Right ventricle myocardium inferior (tissue), 1 donor: Measurements from ENCODE around the gene MYRIP. TPM values are rescaled to one million over a fixed set of nuclear protein-coding genes. Genes with fewer than 3 reads are reported as not detected.

ENCODE experiments used
- ATAC-seq: fragments of 200-7000 bp; cut with Tn5 transposase; one replicate; pipeline ENCODE4 v1.9.1; 2020; ENCODE audit warnings: mild to moderate bottlenecking, moderate library complexity
- DNase-seq: peaks from one replicate; pipeline ENCODE4 v3.0.0; 2021; ENCODE audit errors: missing footprints
- intact Hi-C: fragments of 100-400 bp; cut with DNase I; formaldehyde crosslinking; loops from one replicate; pipeline ENCODE4 v1.11.0; 2022
- total RNA-seq: library from RNA; stranded (reverse); fragmentation: NEBNext Ultra II Directional; extraction: Animal tissue kit (Norgen Biotek cat#: 25700); gene quantifications from one replicate; pipeline ENCODE4 v1.2.1, GENCODE V29; 2021
- donor health status: DM: no; HTN: yes; CAD: no; lungs with severe emphysema.

MYRIP gene
- total RNA-seq, 1 donor from 2014 or later: 2.1 TPM

DNA sequence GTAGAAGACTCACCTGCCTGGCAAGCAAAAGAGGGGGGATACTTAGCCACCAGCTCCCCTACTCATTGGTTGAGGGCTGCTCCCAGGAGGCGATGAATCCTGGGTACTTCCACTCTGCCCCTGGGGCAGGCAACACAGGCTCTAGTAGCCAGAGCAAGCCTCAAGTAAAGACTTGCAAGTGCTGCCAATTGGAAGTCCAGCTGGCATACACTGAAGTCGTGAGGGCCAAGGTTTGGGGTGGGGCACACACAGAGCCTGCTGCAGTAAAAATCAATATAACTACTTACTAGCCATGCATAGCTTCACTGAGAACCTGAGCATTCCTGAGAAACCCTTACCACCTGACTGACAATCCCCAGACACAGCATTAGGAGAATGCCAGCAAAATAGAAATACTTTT lies 377.1 kb downstream of the MYRIP start:
- ATAC-seq (no peak), DNase-seq (no peak)
- intact Hi-C loops: no loop called here

DNA sequence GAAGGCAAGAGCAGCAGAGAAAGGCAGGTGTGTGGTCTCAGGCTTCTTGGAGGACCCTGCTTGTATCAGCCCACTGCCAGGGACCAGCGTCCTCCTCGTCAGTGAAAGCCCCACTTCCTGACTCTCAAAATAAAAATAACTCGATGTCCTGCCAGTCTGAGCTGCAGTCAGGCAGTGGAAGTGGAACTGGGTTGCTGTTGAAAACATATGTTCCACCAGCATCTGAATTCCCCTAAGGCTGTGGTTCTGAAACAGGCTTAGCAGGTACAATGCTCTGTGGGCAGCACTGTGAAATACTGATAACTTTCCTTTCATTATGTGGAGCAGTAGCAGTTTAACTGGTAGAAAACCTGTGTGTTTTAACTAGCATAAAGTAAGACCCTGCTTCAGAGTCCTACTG lies 378.5 kb downstream of the MYRIP start:
- no peak for ATAC-seq
- intact Hi-C loops: no loop called here

DNA sequence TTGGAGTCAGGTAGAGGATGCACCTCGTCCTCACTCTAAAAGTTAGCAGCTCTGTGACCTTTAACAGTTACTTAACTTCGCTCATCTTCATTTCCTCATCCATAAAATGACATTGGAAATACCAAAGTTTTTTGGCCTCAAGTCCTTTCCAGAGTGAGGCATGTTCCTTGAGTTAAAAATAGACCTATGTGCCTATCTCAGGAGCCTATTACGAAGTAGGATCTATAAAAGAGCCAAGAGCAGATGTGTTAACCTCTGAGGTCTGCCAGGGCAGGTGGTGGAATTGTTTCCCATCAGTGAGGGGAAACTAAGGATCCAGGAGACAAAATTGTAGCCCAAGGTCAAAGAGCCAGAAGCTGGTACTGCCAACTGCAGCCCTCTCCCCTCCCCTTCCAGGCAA lies 379.7 kb downstream of the MYRIP start:
- ATAC-seq (no peak), DNase-seq (no peak)
- intact Hi-C loops: no loop called here

More for the DNA sequence above, 378.5 kb downstream of the MYRIP start:
- DNase-seq: no peak

DNA sequence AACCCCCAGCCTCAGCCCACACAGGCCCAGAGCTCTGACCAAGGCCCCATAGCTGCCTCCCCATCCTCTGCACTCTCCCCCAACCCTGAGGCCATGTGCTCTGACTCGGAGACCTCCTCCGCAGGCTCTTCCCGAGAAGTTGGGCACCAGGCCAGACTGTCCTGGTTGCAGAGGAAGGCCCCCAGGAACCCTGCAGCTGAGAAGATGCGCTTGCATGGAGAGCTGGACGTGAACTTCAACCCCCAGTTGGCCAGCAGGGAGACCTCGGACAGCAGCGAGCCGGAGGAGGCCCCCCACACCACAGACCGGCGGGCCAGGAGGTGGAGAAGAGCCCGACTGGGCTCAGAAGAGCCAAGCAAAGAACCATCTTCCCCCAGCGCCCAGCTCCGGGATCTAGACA lies 380.6 kb downstream of the MYRIP start:
- ATAC-seq: no peak
- intact Hi-C loops: no loop called here
- DNase-seq: peak; percentile 61

DNA sequence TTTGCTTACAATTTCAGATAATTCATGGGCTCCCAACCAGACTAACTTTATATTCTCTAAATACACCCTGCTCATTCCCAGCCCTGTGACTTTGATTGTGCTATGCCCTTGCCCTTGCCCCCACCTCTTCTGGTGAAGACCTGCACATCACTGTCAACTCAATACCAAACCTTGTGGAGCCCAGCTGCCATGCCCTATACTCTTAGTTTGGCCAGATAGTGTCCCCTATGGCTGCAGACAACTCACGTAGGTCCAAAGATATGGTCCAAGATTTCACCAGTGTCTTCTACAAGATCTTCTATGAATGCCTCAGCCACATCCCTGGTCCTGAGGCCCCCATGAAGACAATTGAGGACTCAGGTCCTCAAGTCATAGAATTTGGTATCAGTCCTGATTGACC lies 381.8 kb downstream of the MYRIP start:
- intact Hi-C loops: no loop called here
- no peak for ATAC-seq
- DNase-seq: peak; percentile 4

DNA sequence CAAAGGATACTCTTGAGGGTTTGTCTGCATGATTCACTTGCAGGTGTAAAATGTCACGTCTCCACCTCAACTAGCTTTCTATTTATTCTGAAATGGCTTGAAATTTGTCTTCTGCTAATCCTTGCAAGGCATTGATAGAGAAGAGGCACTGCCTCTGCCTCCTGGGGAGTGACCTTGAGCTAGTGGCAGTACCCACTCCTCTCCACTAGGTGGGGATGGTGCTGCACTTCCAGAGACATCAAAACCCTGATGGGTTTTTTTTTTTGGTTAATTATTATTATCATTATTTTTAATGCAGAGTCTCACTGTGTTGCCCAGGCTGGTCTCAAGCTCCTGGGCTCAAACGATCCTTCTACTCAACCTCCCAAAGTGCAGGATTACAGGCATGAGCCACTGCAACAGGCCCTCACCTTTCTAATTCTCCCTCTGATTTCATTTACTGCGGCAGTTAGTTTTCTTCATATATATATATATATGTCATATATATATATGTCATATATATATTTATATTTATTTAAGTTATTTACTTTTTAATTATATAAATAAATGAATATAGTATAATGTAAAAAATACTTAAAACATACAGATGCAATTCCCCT lies 382.5 kb downstream of the MYRIP start:
- peak; percentile 58 for ATAC-seq
- DNase-seq: peak; percentile 60

DNA sequence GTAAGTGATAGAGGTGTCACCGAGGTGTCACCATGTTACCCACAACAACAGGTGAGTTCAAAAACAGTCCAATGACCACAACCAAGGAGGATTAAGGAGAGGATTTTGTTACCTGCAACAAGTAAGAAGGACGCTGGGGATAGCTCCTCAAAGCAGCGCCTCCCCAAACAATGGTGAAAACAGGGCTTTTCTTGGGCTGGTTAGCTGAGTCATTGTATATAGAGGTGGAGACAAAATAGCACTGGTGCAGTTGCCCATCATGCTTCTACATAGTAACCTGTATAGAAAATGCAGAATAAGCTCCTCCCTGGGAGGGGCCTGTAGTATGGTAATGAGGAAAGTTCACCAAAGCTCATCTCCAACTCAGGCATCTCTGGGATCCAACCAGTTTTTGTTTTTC lies 383.2 kb downstream of the MYRIP start:
- ATAC-seq (no peak), DNase-seq (no peak)
- intact Hi-C loops: loop anchor here (1.0 kb wide), 1 partner anchor 125 kb away; no protein-coding TSS in a partner anchor

More for the DNA sequence above, 382.5 kb downstream of the MYRIP start:
- intact Hi-C loops: loop anchor here (1.0 kb wide), 1 partner anchor 125 kb away; no protein-coding TSS in a partner anchor

DNA sequence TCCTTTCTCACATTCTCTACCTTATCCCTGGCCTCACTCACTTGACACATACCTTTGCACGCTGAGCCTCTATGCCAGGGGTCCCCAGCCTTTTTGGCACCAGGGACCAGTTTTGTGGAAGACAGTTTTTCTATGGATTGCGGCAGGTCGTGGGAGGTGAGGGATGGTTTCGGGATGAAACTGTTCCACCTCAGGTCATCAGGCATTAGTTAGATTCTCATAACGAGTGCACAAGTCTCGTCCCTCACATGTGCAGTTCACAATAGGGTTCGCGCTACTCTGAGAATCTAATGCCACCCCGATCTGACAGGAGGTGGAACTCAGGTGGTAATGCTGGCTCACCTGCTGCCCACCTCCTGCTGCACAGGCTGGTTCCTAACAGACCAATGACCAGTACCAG lies 387.6 kb downstream of the MYRIP start:
- intact Hi-C loops: no loop called here
- no peak for ATAC-seq

DNA sequence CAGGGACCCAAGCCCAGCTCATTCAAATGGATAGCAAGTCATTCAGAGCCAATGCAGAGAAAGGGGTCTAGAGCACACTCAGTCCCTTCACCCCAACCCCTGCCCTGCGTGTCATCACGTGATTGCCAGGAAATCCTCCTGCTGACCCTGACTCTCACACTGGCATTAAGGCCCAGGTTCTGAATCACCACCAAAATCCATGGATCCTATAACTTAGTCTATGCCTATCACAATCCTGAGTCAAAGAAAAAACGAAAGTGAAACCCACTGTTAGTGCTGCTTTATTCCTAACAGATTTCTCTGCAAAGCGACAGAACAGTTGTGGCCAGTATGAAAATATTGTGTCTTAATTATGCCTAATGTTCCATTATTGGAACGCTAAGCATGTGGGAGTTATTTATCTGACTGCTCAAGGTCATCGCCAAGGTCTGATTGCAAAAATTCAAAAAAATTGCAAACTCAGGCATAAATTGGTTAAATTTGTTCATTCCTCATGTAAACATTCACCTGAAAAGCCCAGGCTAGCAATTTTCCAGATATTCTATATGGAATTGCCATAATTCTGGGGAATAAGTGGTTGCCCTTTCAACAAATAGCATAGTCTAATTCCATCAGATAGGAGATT lies 391.4 kb downstream of the MYRIP start:
- intact Hi-C loops: no loop called here
- ATAC-seq (no peak), DNase-seq (no peak)

More for the DNA sequence above, 387.6 kb downstream of the MYRIP start:
- DNase-seq: peak; percentile 26

DNA sequence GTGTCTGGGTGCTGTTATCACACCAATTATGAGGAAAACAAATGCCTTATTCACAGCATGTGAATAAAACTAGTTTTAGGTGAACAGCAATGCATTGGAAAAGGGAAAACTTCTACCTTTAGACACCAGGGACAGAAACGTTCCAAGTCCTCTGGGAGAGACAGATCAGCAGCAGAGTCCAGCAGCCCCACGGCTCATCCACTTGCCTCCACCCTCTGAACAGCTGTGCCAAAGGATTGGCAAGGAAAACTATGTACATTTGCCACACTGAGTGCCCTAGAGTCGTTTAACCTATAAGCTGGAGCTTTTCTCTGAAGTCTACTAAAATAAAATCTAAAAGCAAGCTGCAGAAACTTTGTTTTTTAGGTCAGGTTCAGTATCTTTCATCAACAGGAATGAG lies 392.4 kb downstream of the MYRIP start:
- DNase-seq (no peak), ATAC-seq (no peak)
- intact Hi-C loops: no loop called here

DNA sequence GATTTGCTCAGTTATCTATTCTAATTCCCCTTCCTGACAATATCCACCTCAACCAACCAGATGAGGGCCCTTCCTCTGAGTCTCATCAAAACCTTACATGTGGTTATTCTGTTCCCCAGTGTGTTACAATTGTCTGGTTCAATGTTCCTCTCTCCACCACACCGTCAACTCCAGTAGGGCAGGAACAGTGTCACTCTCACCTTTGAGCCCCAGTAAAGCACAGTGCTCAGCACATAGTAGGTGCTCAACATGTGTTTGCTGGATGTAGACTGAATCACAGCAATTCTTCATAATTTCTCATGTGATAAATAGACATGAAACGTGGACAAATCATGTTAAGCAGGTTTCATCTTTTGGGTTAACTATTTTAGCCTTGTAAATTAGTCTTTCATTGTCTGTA lies 397.1 kb downstream of the MYRIP start:
- ATAC-seq: no peak
- intact Hi-C loops: no loop called here
- no peak for DNase-seq

DNA sequence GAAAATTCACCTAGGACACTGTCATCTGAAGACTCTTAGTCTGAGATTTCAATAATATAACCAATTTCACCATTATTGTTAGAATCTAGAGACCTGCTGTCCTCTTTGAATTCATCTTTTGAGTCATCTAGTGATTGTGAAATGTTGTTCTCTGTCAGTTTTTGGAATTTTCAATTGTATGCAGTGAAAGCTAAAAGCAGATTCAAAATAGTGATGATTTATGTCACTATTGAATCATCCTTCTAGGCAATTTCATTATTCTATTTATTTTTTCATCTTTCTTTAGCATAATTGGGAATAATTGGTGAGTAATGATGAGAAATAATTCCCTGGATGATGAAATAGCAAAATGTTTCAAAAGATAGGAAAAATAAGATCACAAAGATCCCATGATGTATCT lies 398.4 kb downstream of the MYRIP start:
- no peak for ATAC-seq
- DNase-seq: no peak
- intact Hi-C loops: no loop called here

DNA sequence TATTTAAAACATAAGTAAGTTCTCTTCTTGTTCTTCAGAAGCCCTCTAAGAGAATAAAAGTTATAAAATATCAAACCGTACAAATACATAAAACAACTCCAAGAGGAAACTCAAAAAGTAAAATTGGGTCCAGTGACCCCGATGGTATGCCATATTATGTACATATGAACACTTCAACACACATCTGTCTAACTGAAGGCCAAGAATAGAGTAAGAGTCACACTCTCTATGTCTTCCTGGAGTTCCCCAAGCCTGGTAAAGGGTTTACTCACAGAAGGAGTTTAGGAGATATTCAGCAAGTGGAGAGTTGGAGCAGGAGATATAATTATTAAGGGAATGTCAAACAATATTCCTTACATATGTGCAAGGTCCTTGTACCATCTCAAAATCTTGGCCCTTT lies 398.8 kb downstream of the MYRIP start:
- no peak for ATAC-seq
- intact Hi-C loops: no loop called here

DNA sequence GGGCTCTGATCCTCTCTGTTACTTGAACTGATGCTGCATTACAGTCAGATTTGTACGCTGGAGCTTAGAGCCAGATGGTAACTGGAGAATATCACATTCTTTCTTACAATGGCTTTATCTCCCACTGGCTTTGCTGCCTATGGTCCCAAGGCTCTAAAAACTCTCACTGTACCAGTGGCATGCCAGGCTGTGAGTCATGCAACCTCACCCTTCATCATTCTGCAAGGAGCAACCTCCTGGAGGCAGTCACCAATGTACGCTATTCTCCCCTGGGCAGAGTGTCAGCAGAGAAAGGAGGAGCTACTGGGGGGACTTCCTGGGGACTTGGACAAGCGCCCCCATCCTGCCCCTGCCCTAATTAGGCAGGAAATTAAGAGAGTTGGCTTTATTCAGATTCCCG lies 402.2 kb downstream of the MYRIP start:
- intact Hi-C loops: no loop called here
- DNase-seq: no peak
- ATAC-seq: no peak

More for the DNA sequence above, 398.8 kb downstream of the MYRIP start:
- no peak for DNase-seq

DNA sequence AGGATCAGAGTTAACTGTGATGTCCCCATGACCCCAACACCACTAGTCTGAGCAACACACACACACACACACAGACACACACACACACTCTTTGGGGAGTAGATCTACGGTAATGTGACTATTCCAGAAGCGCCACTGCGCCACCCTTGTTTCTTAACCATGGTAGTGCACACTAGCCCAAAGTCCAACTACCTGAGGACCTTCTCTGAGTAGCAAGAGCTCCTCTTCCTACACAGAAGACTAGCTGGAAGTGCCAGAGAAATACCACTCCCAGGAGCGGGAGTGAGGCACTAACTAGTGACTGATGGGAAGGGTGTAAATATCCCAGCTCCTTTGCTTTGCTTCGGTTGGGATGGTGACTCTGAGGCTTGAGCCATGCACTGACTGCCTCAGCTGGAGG lies 404.1 kb downstream of the MYRIP start:
- no peak for DNase-seq
- ATAC-seq: no peak
- intact Hi-C loops: no loop called here

DNA sequence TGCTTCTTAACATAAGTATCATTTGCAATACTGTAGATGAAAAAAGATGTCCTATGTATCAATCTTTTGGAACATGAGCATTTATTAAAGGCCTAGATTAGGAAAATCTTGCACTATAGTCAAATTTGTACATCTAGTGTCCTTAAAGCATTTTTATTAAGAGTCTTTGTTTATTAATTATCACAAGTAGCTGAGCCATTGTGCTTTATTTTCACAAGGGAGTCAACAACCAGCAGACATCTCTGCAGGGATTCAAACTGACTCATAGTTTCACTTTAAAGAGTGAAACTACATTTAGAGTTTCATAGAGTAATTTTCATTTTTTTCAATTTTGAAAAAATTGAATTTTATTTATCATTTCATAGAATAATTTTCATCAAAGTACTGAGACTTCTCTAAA lies 405.6 kb downstream of the MYRIP start:
- no peak for DNase-seq
- ATAC-seq: no peak
- intact Hi-C loops: no loop called here

DNA sequence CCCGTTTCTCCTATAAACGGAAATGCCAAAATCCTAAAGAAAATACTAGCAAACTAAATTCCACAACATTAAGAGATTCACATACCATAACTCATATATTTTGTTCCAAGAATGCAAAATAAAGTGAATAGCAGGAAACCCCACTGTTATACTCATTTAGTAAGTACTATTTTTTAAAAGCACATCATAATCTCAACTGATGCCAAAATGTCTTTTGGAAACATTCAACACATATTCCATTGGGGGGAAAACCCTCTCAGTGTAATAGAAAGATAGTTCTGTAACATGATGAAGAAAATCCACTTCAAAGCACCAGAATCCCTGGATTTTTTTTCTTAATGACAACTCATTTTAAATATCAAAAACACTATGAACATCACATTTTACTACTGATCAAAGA lies 407.1 kb downstream of the MYRIP start:
- DNase-seq: no peak
- no peak for ATAC-seq
- intact Hi-C loops: no loop called here

DNA sequence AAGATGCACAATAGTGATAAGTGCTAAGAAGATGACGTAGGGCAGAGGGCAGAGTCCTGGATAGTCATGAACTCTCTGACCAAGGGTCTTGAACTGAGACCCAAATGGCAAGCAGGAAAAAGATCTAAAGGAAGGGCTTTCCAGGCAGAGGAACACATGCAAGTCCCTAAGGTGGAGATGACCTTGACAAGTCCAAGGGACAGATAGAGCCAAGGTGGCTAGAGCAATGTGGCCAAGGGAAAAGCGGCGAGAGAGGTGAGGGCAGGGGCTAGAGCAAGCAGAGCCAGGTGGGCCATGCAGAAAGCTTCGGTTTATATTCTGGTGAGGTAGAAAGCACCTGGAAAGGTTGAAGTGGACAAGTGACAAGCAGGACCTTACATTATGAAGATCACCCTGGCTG lies 414.4 kb downstream of the MYRIP start:
- no peak for ATAC-seq
- no peak for DNase-seq
- intact Hi-C loops: no loop called here

DNA sequence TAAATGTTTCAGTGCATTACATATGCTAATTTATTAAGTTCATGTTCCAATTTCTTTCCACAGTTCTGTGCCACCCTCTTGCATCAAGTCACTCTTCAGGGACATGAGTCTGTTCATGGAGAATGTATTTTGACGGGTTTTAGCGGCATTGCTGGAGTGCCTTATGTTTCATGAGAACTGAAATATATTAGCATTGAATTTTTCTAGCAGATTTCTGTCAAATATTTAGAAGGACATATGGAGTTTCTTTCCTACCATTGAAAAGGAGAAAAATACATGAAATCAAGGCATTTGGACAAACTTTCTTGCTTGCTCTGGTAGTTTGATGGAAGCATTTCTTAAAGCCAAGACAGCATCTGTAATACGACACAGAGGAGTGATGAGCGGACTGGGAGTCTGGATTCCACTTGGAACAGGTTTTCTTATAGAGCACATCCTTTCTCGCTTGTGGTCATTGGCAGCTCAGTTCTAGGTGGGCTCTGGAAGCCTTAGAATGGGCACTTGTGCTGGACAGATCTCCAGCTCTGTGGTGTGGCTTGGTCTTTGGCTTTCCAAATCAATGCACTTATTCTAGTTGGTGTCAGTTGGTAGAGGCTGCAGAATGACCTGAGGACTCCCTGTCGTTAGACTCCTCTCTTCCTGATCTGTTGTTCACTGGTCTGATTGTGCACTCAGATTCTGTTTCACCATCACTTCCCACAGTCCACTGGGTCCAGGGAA lies 415.5 kb downstream of the MYRIP start:
- DNase-seq: no peak
- intact Hi-C loops: no loop called here
- ATAC-seq: no peak

DNA sequence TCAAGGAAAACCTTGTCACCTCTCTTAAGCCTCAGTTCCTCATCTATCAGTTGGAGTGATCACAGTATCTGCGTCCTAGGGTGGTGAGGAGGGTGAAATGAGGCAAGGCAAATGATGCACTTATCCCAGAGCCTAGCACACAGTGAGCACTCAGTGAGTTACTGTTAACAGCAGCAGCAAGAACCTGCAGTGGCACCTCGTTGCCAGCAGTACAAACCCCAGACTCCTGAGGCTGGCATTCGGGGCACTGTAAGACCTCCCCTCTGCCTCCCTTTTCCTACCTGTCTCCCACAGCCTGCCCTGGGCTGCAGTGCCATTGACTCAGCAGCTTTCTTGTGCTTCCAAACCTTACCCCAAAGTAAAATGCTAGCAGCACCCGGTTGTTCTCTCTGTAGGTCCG lies 417.2 kb downstream of the MYRIP start:
- no peak for ATAC-seq
- intact Hi-C loops: no loop called here
- no peak for DNase-seq
